ENCODE measurements around the gene CLDN14. TPM values are rescaled to one million over a fixed set of nuclear protein-coding genes. Genes with fewer than 3 reads are reported as not detected.

Gene CLDN14
- polyA plus RNA-seq, 1 donor, result not detected

GRCh38 chr21:36456729-36457414 lies 23.1 kb downstream of the CLDN14 start:
- Histone ChIP-seq H3K27ac (ENCODE audit: low read length) (no peak overlapping the region), H3K4me1 (ENCODE audit: control insufficient read depth, insufficient read depth, low read length) (no peaks in the 10 kb centered on the region), H3K36me3 (ENCODE audit: control insufficient read depth, insufficient read depth, low read length) (no peaks in the 10 kb centered on the region), H3K27me3 (ENCODE audit: control insufficient read depth, insufficient read depth, low read length) (peaks cover 3% of the 10 kb centered on the region), H3K9me3 (ENCODE audit: control insufficient read depth, low read depth, low read length) (no peaks in the 10 kb centered on the region), H3K4me3 (ENCODE audit: low read length) (no peak overlapping the region)
- WGBS (ENCODE audit: insufficient coverage, low lambda C conversion rate), result 90% methylated on average over 2 of the region's 7 CpGs
- no peak for DNase-seq

GRCh38 chr21:36454706-36455105 lies 25.2 kb downstream of the CLDN14 start:
- Histone ChIP-seq H3K9me3 (ENCODE audit: control insufficient read depth, low read depth, low read length) (no peaks in the 10 kb centered on the region), H3K27ac (ENCODE audit: low read length) (no peak overlapping the region), H3K36me3 (ENCODE audit: control insufficient read depth, insufficient read depth, low read length) (no peaks in the 10 kb centered on the region), H3K4me3 (ENCODE audit: low read length) (no peak overlapping the region), H3K27me3 (ENCODE audit: control insufficient read depth, insufficient read depth, low read length) (no peaks in the 10 kb centered on the region), H3K4me1 (ENCODE audit: control insufficient read depth, insufficient read depth, low read length) (no peaks in the 10 kb centered on the region)
- no CpG with 5 or more reads among the region's 4 CpGs for WGBS (ENCODE audit: insufficient coverage, low lambda C conversion rate)
- no peak for DNase-seq

DNA sequence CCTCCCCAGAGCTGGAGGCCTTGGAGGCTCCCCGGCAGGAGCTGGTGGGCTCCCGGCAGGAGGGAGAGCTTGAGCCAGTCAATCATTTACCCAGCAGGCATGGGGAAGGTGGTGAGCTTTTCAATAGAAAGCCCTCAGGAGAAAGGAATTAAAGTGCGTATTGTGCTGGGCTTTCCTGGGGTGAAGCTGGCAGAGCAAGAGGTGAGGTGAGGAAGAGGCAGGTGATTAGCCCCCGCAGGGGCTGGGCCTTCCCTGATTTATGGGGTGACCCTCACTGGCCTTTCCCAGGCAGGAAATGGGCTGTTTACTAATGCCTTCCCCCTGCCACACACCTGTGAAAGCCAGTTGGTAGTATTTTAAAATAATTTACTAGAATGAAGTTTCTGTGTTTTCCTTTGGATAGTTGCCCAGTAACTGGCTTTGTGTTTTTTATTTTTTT lies 25.8 kb downstream of the CLDN14 start:
- H3K4me3 ChIP-seq (ENCODE audit: low read length), result no peak overlapping the region
- no peak for DNase-seq
- no peaks in the 10 kb centered on the region for H3K9me3 ChIP-seq (ENCODE audit: control insufficient read depth, low read depth, low read length)
- no peaks in the 10 kb centered on the region for H3K36me3 ChIP-seq (ENCODE audit: control insufficient read depth, insufficient read depth, low read length)
- H3K4me1 ChIP-seq (ENCODE audit: control insufficient read depth, insufficient read depth, low read length), result no peaks in the 10 kb centered on the region
- H3K27me3 ChIP-seq (ENCODE audit: control insufficient read depth, insufficient read depth, low read length), result no peaks in the 10 kb centered on the region
- no peak overlapping the region for H3K27ac ChIP-seq (ENCODE audit: low read length)
- no CpG with 5 or more reads among the region's 4 CpGs for WGBS (ENCODE audit: insufficient coverage, low lambda C conversion rate)

GRCh38 chr21:36452281-36452825 lies 27.6 kb downstream of the CLDN14 start:
- WGBS (ENCODE audit: insufficient coverage, low lambda C conversion rate), result 93% methylated on average over 3 of the region's 6 CpGs

DNA sequence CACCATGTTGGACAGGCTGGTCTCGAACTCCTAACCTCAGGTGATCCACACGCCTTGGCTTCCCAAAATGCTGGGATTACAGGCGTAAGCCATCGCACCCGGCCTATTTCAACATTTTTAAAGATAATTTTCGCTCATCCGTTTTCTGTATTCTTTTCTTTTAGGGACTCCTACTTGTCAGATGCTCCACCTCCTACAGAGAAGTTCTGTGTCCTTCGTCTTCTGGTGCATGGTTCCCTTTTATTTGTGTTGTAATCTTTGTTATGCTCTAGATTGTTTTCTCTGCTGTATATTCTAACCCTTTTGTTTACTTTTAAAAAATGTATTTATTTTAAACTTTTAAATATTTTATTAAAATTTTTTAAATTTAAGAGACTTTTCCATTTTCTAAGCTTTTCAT lies 28.4 kb downstream of the CLDN14 start:
- no peak for DNase-seq
- H3K36me3 ChIP-seq (ENCODE audit: control insufficient read depth, insufficient read depth, low read length), result no peaks in the 10 kb centered on the region
- no peaks in the 10 kb centered on the region for H3K27me3 ChIP-seq (ENCODE audit: control insufficient read depth, insufficient read depth, low read length)
- H3K4me1 ChIP-seq (ENCODE audit: control insufficient read depth, insufficient read depth, low read length), result no peaks in the 10 kb centered on the region
- H3K9me3 ChIP-seq (ENCODE audit: control insufficient read depth, low read depth, low read length), result no peaks in the 10 kb centered on the region
- WGBS (ENCODE audit: insufficient coverage, low lambda C conversion rate), result 100% methylated on average over 3 of the region's 8 CpGs
- H3K4me3 ChIP-seq (ENCODE audit: low read length), result no peak overlapping the region
- H3K27ac ChIP-seq (ENCODE audit: low read length), result no peak overlapping the region

More at GRCh38 chr21:36452281-36452825, 27.6 kb downstream of the CLDN14 start:
- no peaks in the 10 kb centered on the region for H3K4me1 ChIP-seq (ENCODE audit: control insufficient read depth, insufficient read depth, low read length)
- H3K36me3 ChIP-seq (ENCODE audit: control insufficient read depth, insufficient read depth, low read length), result no peaks in the 10 kb centered on the region
- H3K27me3 ChIP-seq (ENCODE audit: control insufficient read depth, insufficient read depth, low read length), result no peaks in the 10 kb centered on the region
- no peaks in the 10 kb centered on the region for H3K9me3 ChIP-seq (ENCODE audit: control insufficient read depth, low read depth, low read length)
- DNase-seq, result no peak
- H3K27ac ChIP-seq (ENCODE audit: low read length), result no peak overlapping the region
- no peak overlapping the region for H3K4me3 ChIP-seq (ENCODE audit: low read length)

GRCh38 chr21:36450511-36450910 lies 29.4 kb downstream of the CLDN14 start:
- no peaks in the 10 kb centered on the region for H3K36me3 ChIP-seq (ENCODE audit: control insufficient read depth, insufficient read depth, low read length)
- no peaks in the 10 kb centered on the region for H3K27me3 ChIP-seq (ENCODE audit: control insufficient read depth, insufficient read depth, low read length)
- no peaks in the 10 kb centered on the region for H3K9me3 ChIP-seq (ENCODE audit: control insufficient read depth, low read depth, low read length)
- no peak for DNase-seq
- H3K27ac ChIP-seq (ENCODE audit: low read length), result no peak overlapping the region
- no CpG with 5 or more reads among the region's 2 CpGs for WGBS (ENCODE audit: insufficient coverage, low lambda C conversion rate)
- no peaks in the 10 kb centered on the region for H3K4me1 ChIP-seq (ENCODE audit: control insufficient read depth, insufficient read depth, low read length)
- no peak overlapping the region for H3K4me3 ChIP-seq (ENCODE audit: low read length)

GRCh38 chr21:36446301-36446700 lies 33.6 kb downstream of the CLDN14 start:
- Histone ChIP-seq H3K27ac (ENCODE audit: low read length) (no peak overlapping the region), H3K4me3 (ENCODE audit: low read length) (no peak overlapping the region), H3K36me3 (ENCODE audit: control insufficient read depth, insufficient read depth, low read length) (no peaks in the 10 kb centered on the region), H3K27me3 (ENCODE audit: control insufficient read depth, insufficient read depth, low read length) (no peaks in the 10 kb centered on the region), H3K9me3 (ENCODE audit: control insufficient read depth, low read depth, low read length) (no peaks in the 10 kb centered on the region), H3K4me1 (ENCODE audit: control insufficient read depth, insufficient read depth, low read length) (no peaks in the 10 kb centered on the region)
- WGBS (ENCODE audit: insufficient coverage, low lambda C conversion rate), result 58% methylated on average over 2 of the region's 10 CpGs
- no peak for DNase-seq

DNA sequence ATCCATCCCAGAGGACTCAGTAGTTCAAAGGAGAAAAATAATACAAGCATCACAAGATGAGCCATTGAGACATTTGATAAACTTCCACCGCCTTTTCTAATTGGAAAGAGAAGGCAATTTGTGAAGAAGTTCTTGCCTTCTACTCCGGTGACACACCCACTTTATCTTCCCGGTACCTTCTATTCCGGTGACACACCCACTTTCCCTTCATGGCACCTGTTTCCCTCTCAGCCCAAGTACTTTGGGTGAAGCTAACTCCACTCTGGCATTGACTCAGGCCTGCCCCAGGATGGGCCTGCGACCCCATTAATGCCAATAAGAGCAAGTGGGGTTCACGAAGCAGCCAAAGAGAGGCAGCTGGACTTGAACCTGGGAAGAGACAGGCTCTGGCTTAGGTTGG lies 38.2 kb downstream of the CLDN14 start:
- H3K27me3 ChIP-seq (ENCODE audit: control insufficient read depth, insufficient read depth, low read length), result no peaks in the 10 kb centered on the region
- H3K4me3 ChIP-seq (ENCODE audit: low read length), result no peak overlapping the region
- WGBS (ENCODE audit: insufficient coverage, low lambda C conversion rate), result no CpG with 5 or more reads among the region's 6 CpGs
- no peaks in the 10 kb centered on the region for H3K4me1 ChIP-seq (ENCODE audit: control insufficient read depth, insufficient read depth, low read length)
- H3K27ac ChIP-seq (ENCODE audit: low read length), result no peak overlapping the region
- H3K36me3 ChIP-seq (ENCODE audit: control insufficient read depth, insufficient read depth, low read length), result no peaks in the 10 kb centered on the region
- no peak for DNase-seq
- H3K9me3 ChIP-seq (ENCODE audit: control insufficient read depth, low read depth, low read length), result no peaks in the 10 kb centered on the region

- DNase-seq, result no peak
Measured at GRCh38 chr21:36437745-36438128, 42.2 kb downstream of the CLDN14 start.

GRCh38 chr21:36436829-36437744 lies 42.8 kb downstream of the CLDN14 start:
- no peak for DNase-seq
- WGBS (ENCODE audit: insufficient coverage, low lambda C conversion rate), result 93% methylated on average over 2 of the region's 5 CpGs
- no peaks in the 10 kb centered on the region for H3K4me1 ChIP-seq (ENCODE audit: control insufficient read depth, insufficient read depth, low read length)
- no peaks in the 10 kb centered on the region for H3K36me3 ChIP-seq (ENCODE audit: control insufficient read depth, insufficient read depth, low read length)
- no peaks in the 10 kb centered on the region for H3K27me3 ChIP-seq (ENCODE audit: control insufficient read depth, insufficient read depth, low read length)
- no peak overlapping the region for H3K27ac ChIP-seq (ENCODE audit: low read length)
- no peak overlapping the region for H3K4me3 ChIP-seq (ENCODE audit: low read length)
- H3K9me3 ChIP-seq (ENCODE audit: control insufficient read depth, low read depth, low read length), result no peaks in the 10 kb centered on the region

More at GRCh38 chr21:36437745-36438128, 42.2 kb downstream of the CLDN14 start:
- Histone ChIP-seq H3K4me3 (ENCODE audit: low read length) (no peak overlapping the region), H3K27me3 (ENCODE audit: control insufficient read depth, insufficient read depth, low read length) (no peaks in the 10 kb centered on the region), H3K4me1 (ENCODE audit: control insufficient read depth, insufficient read depth, low read length) (no peaks in the 10 kb centered on the region), H3K9me3 (ENCODE audit: control insufficient read depth, low read depth, low read length) (no peaks in the 10 kb centered on the region), H3K36me3 (ENCODE audit: control insufficient read depth, insufficient read depth, low read length) (no peaks in the 10 kb centered on the region), H3K27ac (ENCODE audit: low read length) (no peak overlapping the region)
- 60% methylated on average over 5 of the region's 6 CpGs for WGBS (ENCODE audit: insufficient coverage, low lambda C conversion rate)
